GM18507 (cell line): ENCODE data around the gene LMTK2.

ENCODE experiments used
- DNase-seq: peaks from one replicate; pipeline ENCODE4 v3.0.0; 2011; ENCODE audit warnings: low read depth; ENCODE audit not compliant: insufficient read length; ENCODE audit errors: extremely low spot score
- FAIRE-seq: peaks from 2 replicates; lab custom pipeline; 2011; peaks lifted over from hg19 to GRCh38; lab: Jason Lieb, UNC

Gene LMTK2

DNA sequence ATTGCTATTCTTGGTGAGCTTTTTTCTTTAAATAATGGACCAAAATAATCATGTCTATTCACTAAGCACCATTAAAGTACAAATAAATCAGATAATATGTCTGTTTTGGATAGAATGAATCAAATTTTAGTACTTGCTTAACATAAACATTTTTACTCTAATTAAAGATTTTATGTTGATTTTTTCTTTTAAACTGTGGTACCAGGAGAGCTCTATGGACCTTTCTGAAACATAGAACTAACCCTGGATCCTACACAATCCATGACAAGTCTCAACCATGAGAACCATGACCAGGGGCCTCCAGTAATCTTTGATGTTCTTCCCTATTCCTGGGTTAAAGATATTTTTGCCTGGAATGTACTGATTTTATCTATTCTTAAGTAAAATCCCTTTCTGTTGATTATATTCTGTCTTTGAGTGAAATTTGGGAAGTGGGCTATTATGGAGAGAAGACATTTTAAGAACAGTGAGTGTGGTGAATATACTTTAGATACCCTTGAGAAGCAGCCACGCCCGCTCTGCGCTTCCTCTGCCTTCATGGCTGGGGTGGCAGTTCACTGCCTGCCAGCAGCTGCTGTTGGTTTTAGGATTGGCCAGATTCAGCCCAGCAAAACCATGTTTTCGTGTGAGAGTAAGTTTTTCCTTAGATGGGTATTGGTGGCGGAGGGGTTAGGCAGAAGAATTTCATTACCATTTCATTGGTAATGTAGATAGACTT lies 62.4 kb downstream of the LMTK2 start:
- FAIRE-seq (no peak), DNase-seq (no peak)

DNA sequence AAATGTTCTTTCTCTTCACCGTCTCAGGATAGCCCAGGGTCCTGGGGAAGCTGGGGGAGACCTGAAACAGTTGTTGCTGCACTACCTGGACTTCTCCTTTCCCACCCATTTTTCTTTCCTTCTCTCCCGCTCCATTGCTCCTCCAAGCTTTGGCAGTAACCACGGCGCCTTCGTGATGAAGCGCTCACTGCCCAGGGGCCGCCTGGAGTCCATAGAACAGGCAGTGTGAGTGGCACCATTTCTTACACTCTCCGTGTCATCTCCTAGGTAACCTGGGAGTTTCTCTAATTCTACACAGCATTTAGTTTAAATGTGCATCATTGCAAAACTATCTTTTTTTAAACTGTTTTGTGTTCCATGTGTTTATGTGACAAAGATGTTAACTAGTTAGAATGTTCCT lies 64.3 kb downstream of the LMTK2 start:
- DNase-seq (no peak), FAIRE-seq (no peak)

DNA sequence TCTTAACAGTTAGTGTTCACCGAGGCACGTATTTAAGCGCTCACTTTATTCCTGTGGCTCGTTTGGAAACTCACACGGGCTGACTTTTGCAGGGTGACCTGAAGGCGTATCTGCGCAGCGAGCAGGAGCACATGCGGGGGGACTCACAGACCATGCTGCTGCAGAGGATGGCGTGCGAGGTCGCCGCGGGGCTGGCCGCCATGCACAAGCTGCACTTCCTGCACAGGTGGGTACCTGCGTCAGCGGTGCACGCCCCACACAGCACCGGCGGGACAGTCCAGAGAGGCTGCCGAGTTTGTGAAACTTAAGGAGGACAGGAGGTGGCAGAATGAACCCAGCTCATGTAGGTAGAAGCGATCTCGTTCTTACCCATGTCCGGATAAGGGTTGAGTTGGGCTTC lies 64.8 kb downstream of the LMTK2 start:
- FAIRE-seq (no peak), DNase-seq (no peak)

DNA sequence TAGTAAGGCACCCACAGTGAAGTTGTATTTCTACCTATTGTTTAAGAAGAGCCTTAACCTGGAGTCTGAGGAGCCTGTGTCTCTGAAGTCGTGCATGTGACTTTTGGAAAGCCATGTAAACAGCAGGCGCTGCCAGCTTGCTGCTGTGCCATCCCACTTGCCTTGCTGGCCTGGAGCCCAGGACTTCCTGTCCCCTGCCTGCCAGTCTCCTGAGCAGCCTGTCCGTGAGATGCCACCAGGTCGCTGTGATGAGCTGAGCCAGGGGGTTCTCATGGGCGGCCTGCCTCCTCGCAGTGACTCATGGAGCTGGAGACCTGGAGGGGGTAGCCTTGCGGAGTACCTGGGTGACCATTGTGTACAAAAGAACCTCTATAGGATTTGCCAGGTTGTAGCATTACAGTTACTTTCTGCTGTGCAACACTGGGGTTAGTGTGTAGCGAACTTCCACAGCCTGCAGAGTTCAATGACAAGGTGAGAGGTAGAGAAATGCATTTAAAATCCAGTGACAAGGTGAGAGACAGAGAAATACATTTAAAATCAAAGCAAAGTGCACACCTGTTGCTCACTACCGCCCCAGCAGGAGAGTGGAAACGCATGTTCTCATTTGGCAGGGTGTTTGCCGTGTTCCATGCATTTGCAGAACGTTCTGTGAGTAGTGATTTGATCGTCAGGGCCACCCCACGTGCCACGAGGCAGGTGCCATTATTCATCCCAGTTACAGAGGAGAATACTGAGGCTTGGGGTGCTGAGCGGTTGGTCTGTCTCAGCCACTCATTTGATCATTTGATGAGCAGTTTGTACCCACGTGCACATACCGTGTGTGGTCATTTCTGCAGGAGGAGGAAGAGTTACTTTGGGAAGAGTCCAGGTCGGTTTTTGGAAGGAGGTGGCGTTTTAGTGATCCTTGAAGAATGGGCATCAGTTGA lies 67.9 kb downstream of the LMTK2 start:
- FAIRE-seq (no peak), DNase-seq (no peak)

DNA sequence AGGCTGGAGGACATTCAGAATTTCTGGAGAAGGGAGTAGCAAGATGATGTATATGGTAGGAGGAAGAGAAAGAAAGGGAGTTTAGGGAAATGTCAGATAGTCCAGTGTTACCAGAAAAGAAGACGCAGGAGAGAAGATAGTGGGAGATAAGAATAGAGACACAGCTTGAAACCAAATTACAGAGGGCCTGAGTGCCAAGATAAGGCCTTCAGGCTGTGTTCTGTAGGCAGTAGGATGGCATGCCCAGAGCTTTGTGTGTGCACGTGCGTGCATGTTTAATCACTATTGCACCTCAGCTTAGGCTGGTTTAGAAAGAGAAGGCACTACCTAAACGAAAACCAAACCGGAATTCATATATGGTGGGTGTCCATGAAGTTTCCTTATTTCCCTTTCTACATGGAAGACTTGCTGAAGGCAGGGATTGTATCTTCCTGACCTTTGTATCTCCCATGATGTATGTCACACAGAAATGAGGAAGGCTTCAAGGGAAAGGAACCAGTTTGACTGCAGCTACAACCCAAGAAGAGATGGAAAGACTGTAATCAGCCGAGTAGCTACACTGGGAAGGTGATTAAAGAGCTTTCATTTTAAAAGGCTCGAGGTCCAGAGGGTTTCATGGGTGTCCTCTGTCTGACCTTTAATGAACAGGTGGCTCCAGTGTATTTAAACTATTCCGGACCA lies 68.7 kb downstream of the LMTK2 start:
- no peak for FAIRE-seq
- DNase-seq, result no peak

DNA sequence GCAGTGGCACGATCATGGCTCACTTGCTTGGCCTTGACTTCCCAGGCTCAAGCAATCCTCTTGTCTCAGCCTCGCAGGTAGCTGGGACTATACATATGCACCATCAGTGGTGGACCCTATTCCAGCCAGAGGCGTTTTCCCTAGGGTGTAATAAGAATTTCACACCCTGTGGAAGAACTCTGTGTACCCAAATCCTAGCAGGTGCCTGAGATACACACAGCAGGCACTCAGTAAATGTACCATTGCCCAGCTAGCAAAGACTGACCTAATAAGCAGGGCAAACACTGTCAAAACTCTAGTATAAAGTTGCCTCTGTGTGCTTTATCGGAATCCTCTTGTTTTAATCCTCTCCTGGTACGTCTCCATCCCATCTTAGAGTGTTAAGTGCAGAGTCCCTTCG lies 70.9 kb downstream of the LMTK2 start:
- no peak for DNase-seq

DNA sequence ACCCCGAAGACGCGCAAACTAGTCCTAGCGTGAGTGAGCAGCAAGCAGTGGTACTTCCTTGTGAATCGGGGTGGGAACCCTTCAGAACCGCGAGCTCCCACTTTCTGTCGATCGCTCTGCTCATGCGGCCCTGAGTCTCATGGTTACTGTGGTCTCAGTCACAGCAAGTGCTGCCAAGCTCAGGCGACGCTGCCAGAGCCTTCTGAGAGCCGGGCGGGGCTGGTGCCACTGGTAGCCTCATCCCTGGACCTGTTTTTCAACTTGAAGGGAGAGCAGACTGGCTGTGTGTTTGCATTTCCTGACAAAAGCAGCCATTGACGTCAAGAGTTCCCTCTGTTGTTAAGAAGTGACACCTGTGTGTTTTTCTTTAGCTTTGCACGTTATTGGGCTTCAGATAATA lies 71.7 kb downstream of the LMTK2 start:
- DNase-seq, result no peak
- FAIRE-seq, result no peak

More for the DNA sequence above, 70.9 kb downstream of the LMTK2 start:
- no peak for FAIRE-seq

DNA sequence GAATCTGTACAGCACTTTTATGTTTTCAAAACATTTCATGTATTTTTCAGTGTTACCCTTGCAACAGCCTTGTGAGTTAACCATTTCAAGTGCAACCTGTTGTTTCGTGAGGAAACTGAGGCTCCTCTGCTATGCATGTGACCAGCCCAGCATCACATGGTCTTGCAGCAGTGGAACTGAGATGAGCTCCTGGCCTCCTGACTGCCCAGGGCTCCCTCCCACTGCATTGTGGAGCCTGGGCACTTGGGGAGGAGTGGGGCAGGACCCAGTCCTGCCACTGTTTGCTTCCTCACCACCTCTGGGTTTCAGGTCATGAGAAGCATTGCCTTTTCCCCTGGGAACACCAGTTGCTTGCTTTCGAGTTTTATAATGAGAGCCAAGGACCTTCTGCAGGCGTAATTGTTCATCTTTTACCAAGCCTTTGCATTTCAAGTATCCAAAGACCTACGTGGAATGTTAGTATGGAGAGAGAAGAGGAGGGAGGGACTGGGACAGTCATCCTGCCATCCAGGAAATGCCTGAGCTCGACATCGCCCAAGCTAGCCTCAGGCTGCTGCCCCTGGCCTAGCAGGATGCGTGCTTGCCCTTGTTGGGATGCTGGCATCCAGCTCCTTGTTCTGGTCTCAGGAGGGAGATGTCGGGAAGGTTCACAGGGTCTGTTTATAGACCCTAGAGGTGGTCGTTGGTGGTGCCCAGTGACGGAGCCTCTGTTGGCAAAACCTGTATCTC lies 72.3 kb downstream of the LMTK2 start:
- no peak for FAIRE-seq
- no peak for DNase-seq

DNA sequence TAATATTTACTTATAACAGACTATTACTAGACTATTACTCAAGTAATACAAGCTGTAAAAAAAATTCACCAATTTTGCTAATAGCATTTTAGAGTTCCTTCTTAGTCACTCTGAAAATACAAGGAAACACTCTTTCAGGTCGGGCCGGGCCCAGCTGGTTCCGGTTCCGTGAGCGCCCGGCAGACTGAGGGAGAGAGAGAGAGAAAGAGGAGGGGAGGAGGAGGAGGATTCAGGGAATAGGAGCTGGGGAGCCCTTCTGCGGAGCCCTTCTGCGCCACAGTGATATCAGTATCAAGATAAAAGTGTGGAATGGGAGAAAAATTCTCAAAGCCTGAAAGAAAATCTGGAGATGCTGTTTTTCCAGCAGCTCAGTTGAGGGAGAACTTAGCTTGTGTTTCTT lies 74.1 kb downstream of the LMTK2 start:
- FAIRE-seq, result no peak
- no peak for DNase-seq

DNA sequence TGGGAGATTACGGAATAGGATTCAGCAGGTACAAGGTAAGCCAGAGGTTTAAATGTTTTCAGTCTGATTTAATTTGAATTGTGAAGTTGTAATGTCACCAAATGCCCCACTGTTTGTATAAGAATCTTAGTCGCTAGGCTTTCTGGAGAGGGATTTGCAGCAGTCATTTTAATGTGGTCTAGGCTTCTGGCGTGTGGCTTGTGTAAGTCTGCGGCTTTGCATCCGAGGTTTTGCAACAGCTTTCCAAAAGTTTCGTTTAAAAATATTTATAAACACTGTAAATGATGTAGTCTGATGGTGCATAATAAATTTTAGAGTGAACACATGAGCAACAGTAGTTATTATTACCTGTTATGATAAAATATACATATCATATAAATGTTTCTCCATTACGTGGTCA lies 78.4 kb downstream of the LMTK2 start:
- DNase-seq (no peak), FAIRE-seq (no peak)

DNA sequence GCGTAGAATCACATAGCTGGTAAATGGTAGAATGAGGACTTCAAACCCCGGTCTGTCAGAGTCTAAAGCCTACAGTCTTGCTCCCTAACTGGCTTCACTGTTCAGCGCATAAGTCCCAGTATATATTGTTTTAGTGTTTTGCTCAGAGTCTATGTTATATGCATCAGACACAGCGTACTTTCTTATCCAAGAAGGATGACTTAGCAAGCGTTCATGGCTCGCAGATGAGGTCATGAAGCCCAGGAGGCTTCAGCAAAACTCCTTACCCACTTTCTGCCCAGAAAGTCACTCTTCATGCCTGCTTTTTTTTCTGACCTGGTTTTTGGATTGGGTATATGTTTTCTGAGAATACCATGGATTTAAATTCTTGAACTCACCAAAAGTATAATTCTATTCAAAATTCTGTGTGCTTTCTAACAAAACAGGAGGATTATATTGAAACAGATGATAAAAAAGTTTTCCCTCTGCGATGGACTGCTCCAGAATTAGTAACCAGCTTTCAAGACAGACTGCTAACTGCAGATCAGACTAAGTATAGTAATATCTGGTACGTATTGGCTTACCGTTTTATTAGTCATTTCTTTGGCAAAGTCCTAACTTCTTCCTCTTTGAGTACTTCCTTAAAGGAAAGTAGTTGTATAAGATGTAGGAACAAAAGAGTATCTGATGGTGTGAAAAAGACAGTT lies 79.9 kb downstream of the LMTK2 start:
- FAIRE-seq (no peak), DNase-seq (no peak)

DNA sequence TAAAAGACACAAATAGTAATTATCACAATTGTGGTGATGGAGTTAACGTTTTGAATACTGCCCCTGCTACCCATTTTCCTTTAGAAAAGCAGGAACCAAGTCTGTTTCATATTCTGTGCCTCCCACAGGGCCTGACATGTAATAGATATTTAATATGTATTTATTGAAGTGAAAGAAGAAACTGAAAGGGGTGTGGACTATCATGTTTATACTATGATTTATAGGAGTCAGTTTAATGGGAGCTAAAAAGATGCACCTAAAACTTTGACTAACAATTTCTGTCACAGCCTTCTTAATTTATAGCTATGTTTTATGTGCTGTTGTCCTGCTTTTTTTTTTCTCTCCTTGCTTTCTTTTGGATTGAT lies 80.5 kb downstream of the LMTK2 start:
- DNase-seq (no peak), FAIRE-seq (no peak)

DNA sequence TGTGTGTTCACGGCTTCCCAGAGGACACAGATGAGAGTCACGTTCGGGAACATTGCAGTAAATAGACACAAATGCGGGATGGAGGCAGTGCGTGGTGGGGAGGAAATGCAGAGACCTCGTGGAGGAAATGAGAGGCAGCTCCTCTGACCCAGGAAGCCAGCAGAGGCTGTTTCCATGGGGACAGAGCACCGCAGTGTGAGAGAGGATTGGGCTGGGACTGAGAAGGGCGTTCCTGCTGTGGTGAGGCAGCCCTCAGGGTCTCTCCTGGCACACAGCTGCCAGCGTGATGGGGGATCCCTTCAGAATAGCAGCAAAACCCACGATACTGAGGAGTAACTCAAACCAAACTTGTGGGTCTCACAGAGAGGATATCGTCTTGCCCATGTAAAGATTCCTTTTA lies 82.9 kb downstream of the LMTK2 start:
- no peak for FAIRE-seq
- no peak for DNase-seq

DNA sequence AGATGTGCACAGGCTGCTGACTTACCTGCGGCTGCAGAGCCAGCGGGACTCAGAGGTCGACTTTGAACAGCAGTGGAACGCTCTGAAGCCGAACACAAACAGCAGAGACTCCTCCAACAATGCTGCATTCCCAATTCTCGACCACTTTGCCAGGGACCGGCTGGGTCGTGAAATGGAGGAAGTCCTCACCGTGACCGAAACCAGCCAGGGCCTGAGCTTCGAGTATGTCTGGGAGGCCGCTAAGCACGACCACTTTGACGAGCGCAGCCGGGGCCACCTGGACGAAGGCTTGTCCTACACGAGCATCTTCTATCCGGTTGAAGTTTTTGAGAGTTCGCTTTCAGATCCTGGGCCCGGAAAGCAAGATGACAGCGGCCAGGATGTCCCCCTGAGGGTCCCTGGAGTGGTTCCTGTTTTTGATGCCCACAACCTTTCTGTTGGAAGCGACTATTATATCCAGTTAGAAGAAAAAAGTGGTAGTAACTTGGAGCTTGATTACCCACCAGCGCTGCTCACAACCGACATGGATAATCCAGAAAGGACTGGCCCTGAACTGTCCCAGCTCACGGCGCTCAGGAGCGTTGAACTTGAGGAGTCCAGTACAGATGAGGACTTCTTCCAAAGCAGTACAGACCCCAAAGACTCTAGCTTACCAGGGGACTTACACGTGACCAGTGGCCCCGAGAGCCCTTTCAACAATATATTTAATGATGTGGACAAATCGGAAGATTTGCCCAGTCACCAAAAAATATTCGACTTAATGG lies 85.2 kb downstream of the LMTK2 start:
- FAIRE-seq, result no peak
- no peak for DNase-seq

DNA sequence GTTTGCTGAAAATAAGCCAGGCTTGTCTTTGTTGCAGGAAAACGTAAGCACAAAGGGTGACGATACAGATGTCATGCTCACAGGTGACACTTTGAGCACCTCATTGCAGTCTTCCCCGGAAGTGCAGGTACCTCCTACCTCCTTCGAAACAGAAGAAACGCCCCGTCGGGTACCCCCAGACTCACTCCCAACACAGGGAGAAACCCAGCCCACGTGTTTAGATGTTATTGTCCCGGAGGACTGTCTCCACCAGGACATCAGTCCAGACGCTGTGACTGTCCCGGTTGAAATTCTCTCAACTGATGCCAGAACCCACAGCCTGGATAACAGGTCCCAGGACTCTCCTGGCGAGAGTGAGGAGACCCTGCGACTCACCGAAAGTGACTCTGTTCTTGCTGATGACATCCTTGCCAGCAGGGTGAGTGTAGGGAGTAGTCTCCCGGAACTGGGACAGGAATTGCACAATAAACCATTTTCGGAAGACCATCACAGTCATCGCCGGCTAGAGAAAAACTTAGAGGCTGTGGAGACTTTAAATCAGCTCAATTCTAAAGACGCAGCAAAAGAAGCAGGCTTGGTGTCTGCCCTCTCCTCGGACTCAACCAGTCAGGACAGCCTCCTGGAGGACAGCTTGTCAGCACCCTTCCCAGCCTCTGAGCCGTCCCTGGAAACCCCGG lies 86.3 kb downstream of the LMTK2 start:
- no peak for FAIRE-seq
- no peak for DNase-seq

DNA sequence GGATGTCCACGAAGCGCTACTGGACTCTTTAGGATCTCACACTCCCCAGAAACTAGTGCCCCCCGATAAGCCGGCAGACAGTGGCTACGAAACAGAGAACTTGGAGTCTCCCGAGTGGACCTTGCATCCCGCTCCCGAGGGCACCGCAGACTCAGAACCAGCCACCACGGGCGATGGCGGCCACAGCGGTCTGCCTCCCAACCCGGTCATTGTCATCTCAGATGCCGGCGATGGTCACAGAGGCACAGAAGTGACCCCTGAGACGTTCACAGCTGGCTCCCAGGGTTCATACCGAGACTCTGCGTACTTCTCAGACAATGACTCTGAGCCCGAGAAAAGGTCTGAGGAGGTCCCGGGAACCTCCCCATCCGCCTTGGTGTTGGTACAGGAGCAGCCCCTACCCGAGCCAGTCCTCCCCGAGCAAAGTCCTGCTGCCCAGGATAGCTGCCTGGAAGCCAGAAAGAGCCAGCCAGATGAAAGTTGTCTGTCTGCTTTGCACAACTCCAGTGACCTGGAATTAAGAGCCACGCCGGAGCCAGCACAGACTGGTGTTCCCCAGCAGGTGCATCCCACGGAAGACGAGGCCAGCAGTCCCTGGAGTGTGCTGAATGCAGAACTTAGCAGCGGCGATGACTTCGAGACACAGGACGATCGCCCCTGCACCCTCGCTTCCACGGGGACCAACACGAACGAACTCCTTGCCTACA lies 87.0 kb downstream of the LMTK2 start:
- no peak for DNase-seq
- FAIRE-seq, result no peak

DNA sequence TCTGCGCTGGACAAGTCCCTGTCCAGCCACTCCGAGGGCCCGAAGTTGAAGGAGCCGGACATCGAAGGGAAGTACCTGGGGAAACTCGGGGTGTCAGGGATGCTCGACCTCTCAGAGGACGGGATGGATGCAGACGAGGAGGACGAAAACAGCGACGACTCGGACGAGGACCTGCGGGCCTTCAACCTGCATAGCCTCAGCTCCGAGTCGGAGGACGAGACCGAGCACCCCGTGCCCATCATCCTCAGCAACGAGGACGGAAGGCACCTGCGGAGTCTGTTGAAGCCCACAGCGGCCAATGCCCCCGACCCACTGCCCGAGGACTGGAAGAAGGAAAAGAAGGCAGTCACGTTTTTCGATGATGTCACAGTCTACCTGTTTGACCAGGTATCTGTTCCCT lies 87.5 kb downstream of the LMTK2 start:
- FAIRE-seq (no peak), DNase-seq (no peak)
